GM12874 (cell line): ENCODE measurements around the gene TNS4.

Experiments used
- CTCF ChIP-seq: IDR thresholded peaks from 2 replicates; pipeline ENCODE4 v1.5.1; 2011; ENCODE audit warnings: low read depth, mild to moderate bottlenecking, control low read depth, low read length, moderate library complexity; ENCODE audit not compliant: insufficient read depth

Gene TNS4

GRCh38 chr17:40477796-40478195 lies 23.6 kb downstream of the TNS4 start:
- TF ChIP-seq CTCF = no peak

DNA sequence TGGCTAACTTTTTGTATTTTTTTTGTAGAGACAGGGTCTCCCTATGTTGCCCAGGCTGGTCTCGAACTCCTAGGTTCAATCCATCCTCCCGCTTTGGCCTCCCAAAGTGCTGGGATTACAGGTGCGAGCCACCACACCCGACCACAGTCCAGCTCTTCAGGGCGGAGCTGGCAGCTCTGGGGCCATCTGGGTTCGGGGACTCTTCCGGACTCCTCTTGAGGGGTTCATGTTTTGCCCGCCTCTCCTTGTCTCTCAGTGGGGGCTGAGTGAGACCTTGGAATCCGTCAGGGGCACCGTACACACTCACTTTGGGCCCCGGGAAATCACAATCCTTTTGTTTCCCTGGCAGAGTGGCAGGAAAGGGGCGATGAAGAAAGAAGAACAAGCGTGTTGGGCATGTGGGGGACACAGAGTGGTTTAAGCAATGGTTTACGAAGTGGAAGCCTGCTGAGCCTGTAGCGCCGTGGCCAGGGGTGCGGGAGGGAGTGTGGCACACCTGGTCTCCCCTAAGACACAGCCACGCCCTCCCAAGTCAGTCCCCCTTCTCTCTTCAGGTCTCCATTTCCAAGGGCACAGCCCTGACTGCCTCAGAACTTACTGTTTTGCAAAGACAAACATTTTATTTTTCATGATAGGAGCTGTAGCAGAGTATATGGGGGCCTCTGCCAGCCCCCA lies 26.1 kb downstream of the TNS4 start:
- no peak for TF ChIP-seq CTCF

DNA sequence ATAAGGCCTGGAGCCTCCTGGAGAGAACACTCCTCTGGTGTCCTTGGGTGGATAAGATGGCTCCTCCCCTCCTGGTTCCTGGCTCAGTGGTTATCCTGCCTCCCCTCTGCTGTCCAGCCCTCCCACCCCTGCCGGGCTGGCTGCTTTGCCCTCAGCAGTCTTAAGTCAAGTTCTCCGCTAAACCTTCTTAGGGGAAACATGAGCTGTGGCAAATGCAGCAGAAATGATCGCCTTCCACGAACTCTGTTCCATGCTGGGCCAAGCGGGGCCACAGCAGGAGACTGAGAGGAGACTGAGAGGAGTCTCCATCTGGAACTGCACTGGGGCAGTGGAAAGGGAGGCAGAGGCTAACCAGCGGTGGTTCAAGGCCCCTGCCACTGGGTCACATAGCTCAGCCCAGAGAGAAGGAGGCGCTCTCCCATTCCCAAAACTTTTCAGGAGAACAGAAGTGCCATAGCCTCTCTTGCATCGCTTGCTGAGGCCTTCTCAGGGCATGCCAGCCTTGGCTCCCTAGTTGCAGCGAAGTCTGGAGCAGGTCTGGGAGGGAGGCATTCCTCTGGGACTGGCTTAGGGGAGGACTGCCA lies 26.9 kb downstream of the TNS4 start:
- TF ChIP-seq CTCF = no peak

GRCh38 chr17:40473573-40474365 lies 27.7 kb downstream of the TNS4 start:
- no peak for TF ChIP-seq CTCF

- no peak for TF ChIP-seq CTCF
Measured at GRCh38 chr17:40472733-40473452, 28.5 kb downstream of the TNS4 start.

GRCh38 chr17:40471846-40472732 lies 29.3 kb downstream of the TNS4 start:
- TF ChIP-seq CTCF = no peak
